OCI-LY1 (cell line): Measurements from ENCODE around the gene CLRN1.

Experiments used
- H2AFZ ChIP-seq: fragments of 200-600 bp; sonication (generic), shearing (Covaris generic); 2 replicates; pipeline ENCODE4 v1.6.0; 2014; ENCODE audit warnings: antibody characterized with exemption, mild to moderate bottlenecking, low read length
- H3F3A ChIP-seq: fragments of 200-600 bp; sonication (generic), shearing (Covaris generic); 2 replicates; pipeline ENCODE4 v1.6.0; 2014; ENCODE audit warnings: mild to moderate bottlenecking, antibody characterized with exemption, low read length, moderate library complexity; ENCODE audit not compliant: insufficient read depth
- H3K27ac ChIP-seq: fragments of 200-600 bp; sonication (generic); 2 replicates; pipeline ENCODE4 v1.5.1; 2014; ENCODE audit warnings: low read length, mixed run types, mild to moderate bottlenecking, low read depth; ENCODE audit not compliant: poor library complexity, severe bottlenecking
- H3K27me3 ChIP-seq: fragments of 200-600 bp; sonication (generic); 2 replicates; pipeline ENCODE4 v1.6.0; 2014; ENCODE audit warnings: antibody characterized with exemption, mild to moderate bottlenecking, low read length, moderate library complexity; ENCODE audit not compliant: insufficient read depth
- H3K36me3 ChIP-seq: fragments of 200-600 bp; sonication (generic); 2 replicates; pipeline ENCODE4 v1.6.1; 2014; ENCODE audit warnings: mild to moderate bottlenecking, antibody characterized with exemption, low read length, moderate library complexity, mixed read lengths; ENCODE audit not compliant: insufficient read depth
- H3K4me1 ChIP-seq: fragments of 200-600 bp; sonication (generic); 2 replicates; pipeline ENCODE4 v1.5.1; 2014; ENCODE audit warnings: mild to moderate bottlenecking, low read length, moderate library complexity; ENCODE audit not compliant: insufficient read depth, severe bottlenecking
- H3K4me2 ChIP-seq: fragments of 200-600 bp; sonication (generic), shearing (Covaris generic); 2 replicates; pipeline ENCODE4 v1.6.1; 2014; ENCODE audit warnings: low read length
- H3K4me3 ChIP-seq: fragments of 200-600 bp; sonication (generic); 2 replicates; pipeline ENCODE4 v1.5.1; 2014; ENCODE audit warnings: low read length, low read depth, mild to moderate bottlenecking, mixed read lengths; ENCODE audit not compliant: poor library complexity, severe bottlenecking
- H3K79me2 ChIP-seq: fragments of 200-600 bp; shearing (Covaris generic); 2 replicates; pipeline ENCODE4 v1.6.1; 2016; ENCODE audit warnings: mixed run types, low read length, mixed read lengths; ENCODE audit not compliant: insufficient read depth
- H3K9ac ChIP-seq: fragments of 200-600 bp; sonication (generic), shearing (Covaris generic); 2 replicates; pipeline ENCODE4 v1.6.1; 2014; ENCODE audit warnings: mild to moderate bottlenecking, low read length, mixed read lengths
- H3K9me2 ChIP-seq: fragments of 200-600 bp; sonication (generic), shearing (Covaris generic); 2 replicates; pipeline ENCODE4 v1.6.1; 2014; ENCODE audit warnings: low read depth, mild to moderate bottlenecking, low read length, mixed read lengths
- H3K9me3 ChIP-seq: fragments of 200-600 bp; shearing (Covaris generic); 2 replicates; pipeline ENCODE4 v1.6.1; 2014; ENCODE audit warnings: low read length, mixed read lengths
- H4K20me1 ChIP-seq: fragments of 200-600 bp; sonication (generic), shearing (Covaris generic); 2 replicates; pipeline ENCODE4 v1.6.0; 2016; ENCODE audit warnings: mild to moderate bottlenecking, low read length; ENCODE audit not compliant: insufficient read depth
- CTCF ChIP-seq: fragments of 200-600 bp; sonication (generic), shearing (Covaris generic); IDR thresholded peaks from 2 replicates; pipeline ENCODE4 v1.5.1; 2017; ENCODE audit warnings: mild to moderate bottlenecking, antibody characterized with exemption, low read length, moderate library complexity, mixed read lengths
- EZH2 ChIP-seq: fragments of 200-600 bp; sonication (generic), shearing (Covaris generic); IDR thresholded peaks from 2 replicates; pipeline ENCODE4 v1.8.0; 2017; ENCODE audit warnings: borderline replicate concordance, mixed run types, mild to moderate bottlenecking, antibody characterized with exemption, low read length, moderate library complexity, mixed read lengths

The CLRN1 gene

GRCh38 chr3:150931745-150932144, 40.8 kb downstream of the CLRN1 start:
- no peaks in the 10 kb centered on the region for H3K79me2 ChIP-seq
- no peaks in the 10 kb centered on the region for H4K20me1 ChIP-seq
- H3K36me3 ChIP-seq, result no peaks in the 10 kb centered on the region
- H3K4me3 ChIP-seq, result no peak overlapping the region
- no peaks in the 10 kb centered on the region for H3K9me3 ChIP-seq
- H3K9ac ChIP-seq, result no peak overlapping the region
- no peaks in the 10 kb centered on the region for H3K9me2 ChIP-seq
- H3K4me1 ChIP-seq, result no peaks in the 10 kb centered on the region
- TF ChIP-seq EZH2 (no peak), CTCF (no peak)
- H2AFZ ChIP-seq, result no peak overlapping the region
- 0 out of 2 replicates have a peak, but pooled peaks cover 5% of the 10 kb centered on the region for H3K27me3 ChIP-seq
- no peak overlapping the region for H3K27ac ChIP-seq
- H3F3A ChIP-seq, result no peaks in the 10 kb centered on the region
- no peak overlapping the region for H3K4me2 ChIP-seq

DNA sequence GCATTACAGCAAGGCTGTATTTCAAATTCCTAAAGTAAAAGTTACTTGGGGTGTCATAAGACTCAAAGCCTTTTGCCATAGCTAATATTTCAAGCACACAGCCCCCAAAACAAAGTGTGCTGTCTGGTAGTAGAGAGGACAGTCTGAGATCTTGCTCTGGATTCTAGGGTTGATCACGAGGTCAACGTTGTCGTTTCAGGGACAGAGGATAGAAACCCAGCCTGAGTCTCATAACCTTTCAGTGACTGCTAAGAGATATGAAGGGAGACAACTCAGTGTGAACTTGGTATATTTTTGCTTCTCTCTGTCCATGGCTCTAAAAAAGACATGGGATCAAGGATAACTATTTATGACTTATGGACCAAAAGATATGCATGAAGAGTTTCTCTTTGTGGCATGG, 41.7 kb downstream of the CLRN1 start:
- Histone ChIP-seq H3K4me3 (no peak overlapping the region), H3F3A (no peaks in the 10 kb centered on the region), H4K20me1 (no peaks in the 10 kb centered on the region), H3K27me3 (0 out of 2 replicates have a peak, but pooled peaks cover 5% of the 10 kb centered on the region), H3K36me3 (no peaks in the 10 kb centered on the region), H3K79me2 (no peaks in the 10 kb centered on the region), H3K4me1 (peaks cover 3% of the 10 kb centered on the region), H3K9me3 (no peaks in the 10 kb centered on the region), H3K4me2 (no peak overlapping the region), H3K9ac (no peak overlapping the region), H3K27ac (no peak overlapping the region), H3K9me2 (no peaks in the 10 kb centered on the region), H2AFZ (no peak overlapping the region)
- no peak for TF ChIP-seq EZH2

GRCh38 chr3:150928234-150928633, 44.3 kb downstream of the CLRN1 start:
- Histone ChIP-seq H3K4me1 (peaks cover 6% of the 10 kb centered on the region), H3K36me3 (no peaks in the 10 kb centered on the region), H3K27me3 (no peaks in the 10 kb centered on the region), H3F3A (no peaks in the 10 kb centered on the region), H3K9ac (no peak overlapping the region), H2AFZ (no peak overlapping the region), H3K4me2 (no peak overlapping the region), H3K9me3 (no peaks in the 10 kb centered on the region), H3K9me2 (no peaks in the 10 kb centered on the region), H3K27ac (no peak overlapping the region), H4K20me1 (no peaks in the 10 kb centered on the region), H3K79me2 (no peaks in the 10 kb centered on the region), H3K4me3 (no peak overlapping the region)
- no peak for TF ChIP-seq EZH2
- no peak for TF ChIP-seq CTCF

GRCh38 chr3:150926328-150926727, 46.2 kb downstream of the CLRN1 start:
- no peak for TF ChIP-seq EZH2
- no peaks in the 10 kb centered on the region for H3K36me3 ChIP-seq
- no peaks in the 10 kb centered on the region for H3K9me2 ChIP-seq
- no peaks in the 10 kb centered on the region for H3K9me3 ChIP-seq
- no peaks in the 10 kb centered on the region for H3K79me2 ChIP-seq
- H3K9ac ChIP-seq, result no peak overlapping the region
- no peak overlapping the region for H3K4me2 ChIP-seq
- no peak overlapping the region for H2AFZ ChIP-seq
- H4K20me1 ChIP-seq, result no peaks in the 10 kb centered on the region
- H3K27me3 ChIP-seq, result no peaks in the 10 kb centered on the region
- peaks cover 6% of the 10 kb centered on the region for H3K4me1 ChIP-seq
- H3K4me3 ChIP-seq, result no peak overlapping the region
- H3K27ac ChIP-seq, result no peak overlapping the region
- H3F3A ChIP-seq, result no peaks in the 10 kb centered on the region
